GM18508 (cell line): ENCODE data around the gene ATMIN.
A peak's percentile ranks its signal among the peaks of the same experiment; 100 is the strongest.

Experiments
- ATAC-seq: cut with Tn5 transposase; IDR thresholded peaks from one replicate; pipeline ENCODE4 v1.9.1; 2021; ENCODE audit warnings: moderate number of reproducible peaks; ENCODE audit not compliant: insufficient read depth, unreplicated experiment

ATMIN gene

DNA sequence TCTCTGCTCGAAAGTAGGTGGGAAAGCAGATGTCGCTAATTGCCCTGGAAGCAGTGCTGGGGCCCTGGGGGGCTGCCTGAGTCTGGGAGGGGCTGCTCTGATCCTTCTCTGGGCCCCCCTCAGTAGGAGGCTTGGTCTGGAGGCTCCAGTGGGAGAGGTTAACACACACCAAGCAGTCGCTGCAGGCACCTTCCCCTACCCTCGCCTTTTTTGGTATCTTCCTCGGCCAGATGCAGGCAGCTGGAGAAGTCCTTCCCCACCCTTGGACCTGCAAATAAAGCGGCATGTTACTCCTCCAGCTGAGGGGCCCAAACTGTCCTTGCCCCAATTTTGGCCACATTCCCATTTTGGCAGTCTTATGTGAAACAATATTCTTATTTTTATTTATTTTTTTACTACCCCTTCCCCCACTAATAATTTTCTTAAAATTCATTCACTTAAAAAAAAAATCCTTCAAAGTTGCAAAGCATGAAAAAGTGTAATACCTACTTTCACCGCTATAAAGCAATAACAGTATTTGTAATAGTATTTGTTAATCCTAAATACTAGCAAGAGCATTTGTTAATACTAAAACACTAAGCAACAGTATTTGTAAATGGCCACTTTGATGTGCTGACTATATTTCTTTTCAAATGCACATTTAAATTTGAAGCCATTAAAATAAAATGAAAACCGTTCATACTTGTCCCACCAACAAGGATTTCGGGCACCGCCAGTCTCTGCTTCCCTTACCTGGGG lies 26.4 kb downstream of the ATMIN start:
- no peak for ATAC-seq

GRCh38 chr16:81066681-81067080 lies 31.0 kb downstream of the ATMIN start:
- ATAC-seq = no peak

- no peak for ATAC-seq
Measured at GRCh38 chr16:81067166-81067565, 31.5 kb downstream of the ATMIN start.

DNA sequence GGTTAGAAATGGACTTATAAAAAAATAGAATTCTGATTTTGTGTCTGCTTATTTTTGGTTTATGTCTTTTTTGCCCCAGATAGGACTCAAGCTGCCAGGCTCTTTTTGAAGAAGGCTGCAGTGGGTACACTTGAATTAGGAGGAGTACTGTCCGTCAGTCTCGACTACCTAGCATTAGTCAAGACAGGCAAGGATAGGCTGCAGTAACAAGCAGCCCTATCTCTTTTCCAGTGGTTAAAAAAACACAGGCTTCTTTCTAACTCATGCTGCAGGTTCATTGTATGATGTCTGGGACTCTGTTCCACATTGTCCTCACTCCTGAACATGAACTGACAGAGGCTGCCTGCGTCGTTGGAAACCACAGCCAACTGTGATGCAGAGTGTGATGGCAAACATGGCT lies 33.4 kb downstream of the ATMIN start:
- no peak for ATAC-seq

DNA sequence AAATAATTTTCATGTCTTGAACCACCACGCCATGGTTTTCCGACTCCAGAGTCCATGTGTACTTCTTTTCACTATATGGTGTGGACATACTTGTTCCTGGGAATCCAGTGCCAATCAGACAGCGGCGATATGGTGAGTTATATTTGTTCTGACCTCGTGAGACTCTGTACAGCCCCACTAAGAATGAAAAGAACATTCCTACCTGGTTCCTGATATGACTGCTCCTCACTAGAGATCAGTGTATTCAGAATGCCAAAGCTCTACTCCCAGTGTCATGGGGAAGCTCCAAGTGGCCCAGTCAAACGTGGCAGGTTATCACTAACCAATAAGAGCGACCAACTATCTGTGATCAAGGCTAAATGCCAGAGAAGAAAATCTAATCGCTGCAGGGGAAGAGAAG lies 35.3 kb downstream of the ATMIN start:
- ATAC-seq = no peak

DNA sequence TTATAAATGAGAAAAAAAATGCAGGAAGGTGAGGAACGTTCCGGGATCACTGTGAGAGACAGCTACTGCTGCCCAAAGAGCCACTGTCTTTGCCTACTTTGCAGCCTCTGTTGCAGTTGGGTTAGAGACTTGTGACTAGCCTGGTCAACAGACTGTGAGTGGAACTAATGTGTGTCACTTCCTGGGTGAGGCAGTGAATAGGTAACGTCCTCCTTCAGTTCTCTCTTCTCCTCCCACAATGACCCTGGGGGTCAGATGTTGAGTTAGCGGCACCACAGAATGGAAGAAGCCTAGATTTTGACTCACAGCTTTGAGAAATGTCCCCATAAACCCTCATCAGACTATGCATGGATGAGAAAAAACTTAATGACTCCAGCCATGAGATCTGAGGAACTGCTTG lies 36.2 kb downstream of the ATMIN start:
- ATAC-seq = no peak

DNA sequence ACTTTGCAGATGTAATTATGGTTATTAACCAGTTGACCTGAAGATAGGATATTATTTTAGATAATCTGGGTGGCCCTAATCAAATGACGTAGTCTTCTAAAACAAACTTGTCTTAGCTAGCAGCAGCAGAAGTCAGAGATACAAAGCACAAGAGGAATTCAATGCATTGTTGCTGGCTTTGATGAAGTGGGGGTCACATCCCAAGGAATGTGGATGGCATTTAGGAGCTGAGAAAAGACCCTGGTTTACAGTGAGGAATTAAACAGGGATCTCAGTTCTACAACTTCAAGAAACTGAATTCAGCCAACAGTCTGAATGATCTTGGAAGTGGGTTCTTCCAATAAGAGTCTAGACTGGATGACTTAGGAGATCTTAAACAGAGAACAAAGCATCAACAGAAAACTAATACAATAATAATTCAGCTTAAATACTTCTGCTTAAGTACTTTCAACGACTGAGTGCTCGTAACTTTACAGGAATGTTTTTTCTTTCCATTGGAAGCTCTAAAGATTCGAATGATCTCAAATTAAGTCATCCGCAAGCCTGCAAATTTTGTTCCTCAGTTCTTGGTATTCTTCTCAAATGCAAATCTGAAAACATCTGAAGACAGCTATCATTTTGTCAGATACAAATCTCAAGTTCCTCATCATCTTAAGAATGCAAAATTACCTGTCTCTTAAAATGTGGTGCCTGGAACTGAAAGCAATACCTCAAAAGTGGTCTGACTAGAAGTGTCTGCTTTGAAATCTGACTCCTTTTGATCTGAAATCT lies 38.1 kb downstream of the ATMIN start:
- no peak for ATAC-seq

DNA sequence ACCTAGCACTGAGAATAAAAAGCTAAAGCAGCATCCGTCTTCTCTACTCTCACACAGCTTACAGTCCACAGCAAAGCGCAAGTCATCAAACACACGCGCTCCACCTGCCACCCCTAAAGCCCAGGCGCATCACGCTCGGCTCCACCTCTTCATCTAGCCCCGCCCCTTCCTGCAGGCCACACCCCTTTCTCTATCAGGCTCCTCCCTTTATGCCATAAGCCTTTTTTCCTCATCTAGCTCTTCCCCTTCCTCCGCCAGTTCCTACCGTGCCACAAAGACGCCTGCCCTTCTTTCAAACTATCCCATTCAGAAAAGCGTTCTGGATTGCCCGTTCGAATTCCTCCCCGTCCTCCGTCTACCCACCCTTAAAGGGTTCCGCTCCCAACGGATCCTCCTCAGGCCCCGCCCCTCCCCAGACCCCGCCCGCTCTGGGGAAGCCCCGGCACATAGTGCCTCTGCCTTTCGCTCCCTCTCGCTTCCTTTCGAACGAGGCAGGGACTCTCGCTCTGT lies 41.0 kb downstream of the ATMIN start:
- ATAC-seq = peak; percentile 58

- ATAC-seq = peak; percentile 86
Measured at GRCh38 chr16:81077076-81077940, 41.7 kb downstream of the ATMIN start, which contains the start of gene C16orf46. Gene C16orf46 (minus strand): TSS chr16:81077238. CDS start chr16:81063955, 13,283 bp downstream.

GRCh38 chr16:81080233-81080632 lies 44.6 kb downstream of the ATMIN start:
- ATAC-seq = no peak

GRCh38 chr16:81081014-81081413 lies 45.4 kb downstream of the ATMIN start:
- no peak for ATAC-seq

DNA sequence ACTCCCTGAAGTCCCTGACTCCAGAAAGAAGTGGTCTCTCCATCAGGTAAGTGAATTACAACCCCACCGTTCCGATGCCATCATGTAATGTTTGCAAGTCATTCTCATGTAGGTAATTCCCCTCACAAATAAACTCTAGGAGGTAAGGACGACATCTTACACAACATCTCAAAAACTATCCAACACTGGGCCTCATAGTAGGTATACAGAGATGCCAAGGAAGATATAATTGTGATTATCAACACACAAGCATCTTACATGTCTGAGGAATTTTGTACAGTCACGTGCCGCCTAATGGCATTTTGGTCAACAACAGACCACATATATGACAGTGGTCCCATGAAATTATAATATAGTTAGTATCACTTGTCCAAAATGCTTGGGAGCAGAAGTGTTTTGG lies 53.2 kb downstream of the ATMIN start:
- no peak for ATAC-seq

- no peak for ATAC-seq
Measured at GRCh38 chr16:81094771-81095251, 59.2 kb downstream of the ATMIN start.

- ATAC-seq = peak; percentile 4
Measured at GRCh38 chr16:81095653-81095952, 60.0 kb downstream of the ATMIN start.

GRCh38 chr16:81095953-81096714 lies 60.5 kb downstream of the ATMIN start, which contains the start of gene GCSH:
Gene GCSH (minus strand): TSS chr16:81096395. CDS start chr16:81096278, 117 bp downstream.
- ATAC-seq = peak; percentile 91

GRCh38 chr16:81096715-81097208 lies 61.1 kb downstream of the ATMIN start:
- no peak for ATAC-seq
